Large intestine (tissue), 3 donors: ENCODE results near the gene PGRMC2. TPM values are rescaled to one million over a fixed set of nuclear protein-coding genes. Genes with fewer than 3 reads are reported as not detected.

Experiments used
- DNase-seq, 2 donors: peaks; one replicate each; pipeline versions ENCODE4 v3.0.0 to v3.0.0-alpha.2; 2013
- H3K27ac ChIP-seq: one replicate; pipeline ENCODE4 v1.5.1; 2013; ENCODE audit warnings: low read length
- H3K27me3 ChIP-seq: 2 replicates; pipeline ENCODE4 v1.6.1; 2013; ENCODE audit warnings: low read length; ENCODE audit not compliant: control insufficient read depth, insufficient read depth
- H3K36me3 ChIP-seq: 2 replicates; pipeline ENCODE4 v1.6.1; 2013; ENCODE audit warnings: low read length; ENCODE audit not compliant: control insufficient read depth, insufficient read depth
- H3K4me1 ChIP-seq: one replicate; pipeline ENCODE4 v1.6.1; 2013; ENCODE audit warnings: low read length; ENCODE audit not compliant: control insufficient read depth, insufficient read depth
- H3K4me3 ChIP-seq: one replicate; pipeline ENCODE4 v1.5.1; 2013; ENCODE audit warnings: low read length
- H3K9me3 ChIP-seq: one replicate; pipeline ENCODE4 v1.6.1; 2013; ENCODE audit warnings: mild to moderate bottlenecking, low read depth, low read length, moderate library complexity; ENCODE audit not compliant: control insufficient read depth
- WGBS: methylation state at CpG from one replicate; pipeline ENCODE4 v1.1.5; 2013; ENCODE audit warnings: low lambda C conversion rate; ENCODE audit not compliant: insufficient coverage; 5-methylcytosine and 5-hydroxymethylcytosine counted together
- polyA plus RNA-seq: library from polyadenylated mRNA; unstranded; fragments of 120-200 nt; gene quantifications from one replicate; pipeline ENCODE4 v1.2.1, GENCODE V29; 2013

Gene PGRMC2
- polyA plus RNA-seq, 1 donor: 126 TPM

- no CpG with 5 or more reads among the region's 2 CpGs for WGBS
- H3K4me3 ChIP-seq: no peak overlapping the region
- DNase-seq: peak in 1 of 2 donors; percentile 3
- H3K27me3 ChIP-seq: no peaks in the 10 kb centered on the region
- no peaks in the 10 kb centered on the region for H3K36me3 ChIP-seq
- no peaks in the 10 kb centered on the region for H3K4me1 ChIP-seq
- no peak overlapping the region for H3K27ac ChIP-seq
- H3K9me3 ChIP-seq: no peaks in the 10 kb centered on the region
Measured at GRCh38 chr4:128227991-128228571, 59.5 kb downstream of the PGRMC2 start.

GRCh38 chr4:128225148-128225547 is 62.5 kb downstream of the PGRMC2 start:
- WGBS: no CpG with 5 or more reads among the region's 2 CpGs
- Histone ChIP-seq H3K4me3 (no peak overlapping the region), H3K27me3 (no peaks in the 10 kb centered on the region), H3K9me3 (no peaks in the 10 kb centered on the region), H3K4me1 (no peaks in the 10 kb centered on the region), H3K36me3 (no peaks in the 10 kb centered on the region), H3K27ac (no peak overlapping the region)
- no peak for DNase-seq

DNA sequence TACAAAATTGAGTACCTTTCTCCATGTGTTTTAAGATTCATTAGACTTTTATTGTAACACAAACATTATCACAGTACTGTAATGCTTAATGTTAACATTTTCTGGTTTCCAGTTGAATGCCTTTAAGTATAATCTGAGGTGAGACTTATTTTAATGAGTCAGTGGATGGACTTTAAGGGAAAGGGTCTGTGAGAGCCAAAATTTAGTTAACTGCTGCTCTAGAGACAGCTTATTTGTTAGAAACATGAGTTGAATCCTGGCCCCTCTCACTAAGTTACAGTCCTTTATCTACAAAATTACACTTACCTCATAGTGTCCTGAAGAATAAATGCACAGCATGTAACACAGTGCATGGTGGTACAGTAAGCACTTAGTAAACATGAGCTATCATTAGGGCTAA is 66.0 kb downstream of the PGRMC2 start:
- Histone ChIP-seq H3K27ac (no peak overlapping the region), H3K4me3 (no peak overlapping the region), H3K9me3 (no peaks in the 10 kb centered on the region), H3K36me3 (no peaks in the 10 kb centered on the region), H3K4me1 (no peaks in the 10 kb centered on the region), H3K27me3 (no peaks in the 10 kb centered on the region)
- no peak for DNase-seq

DNA sequence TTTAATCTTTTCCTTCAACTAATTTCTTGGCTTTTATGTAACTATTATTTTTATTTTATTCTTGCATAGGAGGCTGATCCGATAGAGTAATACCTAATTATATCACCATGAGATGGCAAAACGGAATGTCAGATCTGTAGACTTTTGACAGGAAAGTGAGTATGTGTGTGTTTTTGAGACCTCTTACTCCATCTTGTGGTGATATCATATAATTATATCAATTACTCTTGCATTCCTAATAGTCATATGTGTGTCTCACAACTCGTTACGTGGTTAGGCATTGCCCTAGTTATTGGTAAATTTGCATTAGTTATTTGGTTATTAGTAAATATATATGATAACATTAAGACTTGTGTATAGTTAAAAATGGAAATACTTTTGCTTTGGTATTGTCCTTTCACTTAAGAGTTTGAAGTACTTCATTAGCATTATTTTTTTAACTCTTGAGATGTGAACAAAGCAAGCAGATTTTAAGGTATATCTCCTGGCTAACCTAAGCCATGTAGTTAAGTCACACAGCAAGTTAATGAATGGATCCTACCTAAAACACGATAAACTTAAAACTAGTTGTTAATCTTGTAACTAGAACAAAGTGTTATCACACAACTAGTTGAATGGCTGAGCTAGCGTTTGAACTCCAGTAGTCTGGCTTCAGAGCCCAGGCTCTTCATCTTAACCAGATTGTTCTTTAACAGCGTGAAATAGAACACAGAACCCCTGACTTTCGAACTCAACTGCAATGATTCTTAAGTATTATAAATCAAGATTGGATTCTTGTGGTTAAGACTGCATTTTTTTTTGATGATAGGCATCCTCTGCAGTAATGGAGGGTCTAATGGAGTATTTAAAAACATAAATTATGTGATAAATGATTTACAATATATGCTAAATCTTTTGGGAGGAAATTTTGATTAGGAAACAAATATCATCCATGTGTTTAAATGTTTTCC is 67.1 kb downstream of the PGRMC2 start:
- H3K9me3 ChIP-seq: no peaks in the 10 kb centered on the region
- no peak overlapping the region for H3K27ac ChIP-seq
- no peaks in the 10 kb centered on the region for H3K27me3 ChIP-seq
- no peaks in the 10 kb centered on the region for H3K4me1 ChIP-seq
- no peaks in the 10 kb centered on the region for H3K36me3 ChIP-seq
- no peak overlapping the region for H3K4me3 ChIP-seq
- no peak for DNase-seq
- WGBS: 72% methylated on average over 4 of the region's 8 CpGs

Other genes with a start within 250 kb of the PGRMC2 start
- gene LARP1B, start 226.5 kb downstream of the PGRMC2 start, polyA plus RNA-seq: 26.0 TPM